ENCODE results near the gene TM2D1. TPM values are rescaled to one million over a fixed set of nuclear protein-coding genes. Genes with fewer than 3 reads are reported as not detected.
"Not testable (repeated sequence)": the region's sequence is repeated elsewhere in the genome, so short reads cannot be mapped to it uniquely, and the experiment has no call there.

TM2D1 gene
- polyA plus RNA-seq, 1 donor from 2014 or later = 46.8 TPM

DNA sequence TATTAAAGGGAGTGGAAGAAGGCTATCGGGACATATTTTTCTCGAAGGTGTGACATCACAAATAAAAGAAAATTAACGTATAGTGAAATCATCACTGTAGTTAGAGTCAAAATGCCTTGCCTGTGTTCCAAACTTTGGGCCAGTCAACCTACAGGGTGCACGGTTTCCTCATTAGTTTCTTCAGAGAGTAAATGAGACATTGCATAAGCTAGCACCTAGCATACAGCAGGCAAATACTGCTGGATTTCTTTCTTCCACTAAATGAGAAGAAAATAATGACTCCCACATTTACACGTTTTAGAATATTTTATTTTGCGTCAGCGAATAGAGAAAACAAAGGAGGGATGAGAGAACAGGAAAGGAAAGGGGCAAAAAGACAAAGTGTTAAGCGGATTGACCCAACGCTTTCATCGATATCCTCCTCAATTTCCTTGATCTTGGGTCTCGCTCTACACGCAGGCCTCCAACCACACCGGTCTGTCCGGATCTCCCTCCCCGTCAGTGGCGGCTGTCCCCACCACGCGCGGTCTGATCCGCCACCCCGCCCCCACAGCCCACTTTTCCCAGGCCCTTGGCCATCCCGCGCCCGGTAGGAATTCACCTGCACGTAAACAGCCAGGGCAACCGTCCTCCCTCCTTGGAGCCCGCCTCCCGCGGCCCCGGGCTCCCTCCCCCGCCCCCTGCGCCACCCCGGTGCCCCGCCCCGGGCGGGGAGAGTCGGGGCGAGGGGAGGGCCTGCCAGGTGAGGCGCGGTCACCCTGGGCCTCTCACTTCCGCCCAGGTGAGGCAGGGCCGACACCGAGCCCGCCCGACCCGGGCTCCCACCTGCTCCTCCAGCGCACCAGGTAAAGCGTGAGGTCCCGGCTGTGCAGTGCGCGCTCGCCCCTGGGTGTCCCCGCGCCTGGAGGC, 17.0 kb upstream of the TM2D1 start, which contains the start of gene PATJ:
TSS of gene PATJ (plus strand) at position 770 of the 909 bp plus-strand sequence. CDS start 20,413 bp downstream, outside the sequence.
- H3K27me3 Mint-ChIP-seq = no peaks in the 10 kb centered on the region
- H3K4me1 Mint-ChIP-seq = peaks cover 15 to 21% (median 15%) of the 10 kb centered on the region in 3 donors
- H3K4me3 Mint-ChIP-seq = peak within 1 kb of the TSS; percentile 93 to 97 (median 94)
- H3K36me3 Mint-ChIP-seq = no peaks in the 10 kb centered on the region
- H3K9me3 Mint-ChIP-seq = no peaks in the 10 kb centered on the region
- peak within 1 kb of the TSS; percentile 57 to 95 (median 93) for H3K27ac Mint-ChIP-seq

DNA sequence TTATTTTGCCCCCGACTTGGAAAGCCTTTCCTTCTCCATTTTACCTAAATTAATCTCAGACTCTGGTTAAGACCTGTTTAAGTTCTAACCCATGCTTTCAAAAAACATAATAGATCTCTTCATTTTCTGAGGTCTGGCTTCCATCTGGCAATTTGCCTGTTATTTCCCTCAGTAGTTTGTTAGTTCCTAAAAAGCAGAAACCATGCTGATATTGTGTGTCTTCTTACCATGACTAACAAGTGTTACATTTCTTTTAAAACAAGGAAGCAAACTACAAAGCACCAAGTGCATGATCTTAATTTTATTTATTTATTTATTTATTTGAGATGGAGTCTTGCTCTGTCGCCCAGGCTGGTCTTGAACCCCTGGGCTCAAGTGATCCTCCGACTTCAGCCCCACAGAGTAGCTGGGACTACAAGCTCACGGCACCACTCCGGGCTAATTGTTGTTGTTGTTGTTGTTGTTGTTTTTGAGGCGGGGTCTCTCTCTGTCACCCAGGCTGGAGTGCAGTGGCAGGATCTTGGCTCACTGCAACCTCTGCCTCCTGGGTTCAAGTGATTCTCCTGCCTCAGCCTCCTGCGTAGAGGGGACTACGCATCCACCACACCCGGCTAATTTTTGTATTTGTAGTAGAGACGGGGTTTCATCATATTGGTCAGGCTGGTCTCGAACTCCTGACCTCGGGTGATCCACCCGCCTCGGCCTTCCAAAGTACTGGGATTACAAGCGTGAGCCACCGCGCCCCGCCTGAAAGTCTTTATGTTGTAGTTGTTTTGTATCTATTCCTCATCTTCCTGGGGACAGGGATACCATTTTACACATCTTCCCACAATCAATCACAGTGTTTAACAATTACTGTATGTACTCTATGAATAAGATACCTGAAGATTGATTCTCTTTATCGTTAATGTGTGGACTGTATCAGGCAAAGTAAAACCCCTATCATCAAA, 16.1 kb upstream of the TM2D1 start:
- peak overlapping the region in 2 of 3 donors; percentile 57 to 95 for H3K27ac Mint-ChIP-seq
- H3K27me3 Mint-ChIP-seq = no peaks in the 10 kb centered on the region
- H3K4me1 Mint-ChIP-seq = peaks cover 11 to 18% (median 13%) of the 10 kb centered on the region in 3 donors
- H3K4me3 Mint-ChIP-seq = peak overlapping the region; percentile 93 to 97 (median 94)
- H3K9me3 Mint-ChIP-seq = no peaks in the 10 kb centered on the region
- no peaks in the 10 kb centered on the region for H3K36me3 Mint-ChIP-seq

DNA sequence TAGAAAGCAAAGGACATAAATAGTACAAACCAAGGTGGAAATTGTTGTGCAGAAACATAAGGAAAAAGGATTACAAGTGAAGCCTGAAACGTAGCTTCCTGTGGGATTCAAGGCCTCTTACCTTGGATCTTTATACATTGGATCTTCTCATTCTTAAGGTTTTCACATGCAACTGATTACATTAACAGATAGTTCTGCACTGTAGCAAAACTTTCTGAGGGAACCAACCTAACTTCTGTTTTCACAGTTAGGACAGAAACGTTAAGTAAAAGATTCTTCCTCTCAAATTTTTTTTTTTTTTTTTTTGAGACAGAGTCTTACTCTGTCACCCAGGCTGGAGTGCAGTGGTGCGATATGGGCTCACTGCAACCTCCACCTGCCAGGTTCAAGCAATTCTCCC, 7.8 kb upstream of the TM2D1 start:
- Mint-ChIP-seq H3K27me3 (no peaks in the 10 kb centered on the region), H3K36me3 (no peaks in the 10 kb centered on the region), H3K27ac (no peak overlapping the region), H3K9me3 (no peaks in the 10 kb centered on the region), H3K4me1 (peaks cover 2 to 5% (median 5%) of the 10 kb centered on the region in 3 donors), H3K4me3 (peak overlapping the region in 1 of 4 donors; percentile 45)

DNA sequence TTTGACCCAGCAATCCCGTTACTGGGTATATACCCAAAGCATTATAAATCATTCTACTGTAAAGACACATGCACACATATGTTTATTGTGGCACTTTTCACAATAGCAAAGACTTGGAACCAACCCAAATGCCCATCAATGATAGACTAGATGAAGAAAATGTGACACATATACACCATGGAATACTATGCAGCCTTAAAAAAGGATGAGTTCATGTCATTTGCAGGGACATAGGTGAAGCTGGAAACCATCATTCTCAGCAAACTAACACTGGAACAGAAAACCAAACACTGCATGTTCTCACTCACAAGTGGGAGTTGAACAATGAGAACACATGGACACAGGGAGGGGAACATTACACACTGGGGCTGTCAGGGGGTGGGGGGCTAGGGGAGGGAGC, 5.7 kb upstream of the TM2D1 start:
- not testable (repeated sequence) for H3K27me3 Mint-ChIP-seq, H3K27ac Mint-ChIP-seq, H3K4me1 Mint-ChIP-seq, H3K36me3 Mint-ChIP-seq, H3K9me3 Mint-ChIP-seq
- peak overlapping the region in 1 of 4 donors; percentile 18 for H3K4me3 Mint-ChIP-seq

DNA sequence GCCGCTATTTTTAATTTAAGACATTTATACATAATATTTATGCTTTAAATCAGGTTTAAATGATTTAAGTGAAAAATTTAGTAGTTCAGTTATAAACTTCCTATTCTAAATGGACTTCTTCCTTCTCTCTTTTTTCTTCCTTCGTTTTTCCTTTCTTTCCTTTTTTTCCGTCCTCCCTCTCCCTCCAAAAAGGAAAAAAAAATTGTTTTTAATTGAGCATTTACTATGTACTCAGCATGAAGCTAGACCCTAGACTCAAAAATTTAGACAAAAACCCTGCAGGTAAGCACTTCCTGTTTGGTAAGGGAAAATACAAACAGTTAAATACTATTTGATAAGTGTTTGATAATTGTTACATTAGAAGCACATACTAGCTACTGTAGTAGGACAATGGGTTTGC, 2.6 kb upstream of the TM2D1 start:
- peak overlapping the region in 1 of 4 donors; percentile 68 for H3K4me3 Mint-ChIP-seq
- H3K36me3 Mint-ChIP-seq = no peaks in the 10 kb centered on the region
- peak overlapping the region in 2 of 3 donors; percentile 33 to 62 for H3K27ac Mint-ChIP-seq
- no peaks in the 10 kb centered on the region for H3K9me3 Mint-ChIP-seq
- H3K4me1 Mint-ChIP-seq = peaks cover 11 to 14% (median 12%) of the 10 kb centered on the region in 3 donors
- no peaks in the 10 kb centered on the region for H3K27me3 Mint-ChIP-seq

DNA sequence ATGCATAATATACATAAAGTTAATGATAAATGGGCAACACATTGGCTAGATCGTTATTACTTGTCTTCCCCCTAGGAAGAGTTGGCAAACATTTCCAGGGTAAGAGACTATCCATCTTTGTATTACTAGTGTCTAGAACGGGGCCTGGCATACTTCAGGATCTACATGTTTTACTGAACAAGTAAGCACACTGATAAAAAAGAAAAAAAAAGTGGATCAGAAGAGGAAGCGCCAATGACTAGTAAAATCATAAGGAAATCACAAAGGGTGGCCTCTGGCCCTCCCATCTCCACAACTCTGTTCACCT, 482 bp downstream of the TM2D1 start:
- Mint-ChIP-seq H3K36me3 (peaks cover 2% of the 10 kb centered on the region), H3K4me3 (peak overlapping the region; percentile 96 to 99 (median 98)), H3K9me3 (no peaks in the 10 kb centered on the region), H3K27ac (peak overlapping the region; percentile 95 to 98 (median 98)), H3K27me3 (no peaks in the 10 kb centered on the region), H3K4me1 (peaks cover 11 to 19% (median 17%) of the 10 kb centered on the region in 3 donors)

DNA sequence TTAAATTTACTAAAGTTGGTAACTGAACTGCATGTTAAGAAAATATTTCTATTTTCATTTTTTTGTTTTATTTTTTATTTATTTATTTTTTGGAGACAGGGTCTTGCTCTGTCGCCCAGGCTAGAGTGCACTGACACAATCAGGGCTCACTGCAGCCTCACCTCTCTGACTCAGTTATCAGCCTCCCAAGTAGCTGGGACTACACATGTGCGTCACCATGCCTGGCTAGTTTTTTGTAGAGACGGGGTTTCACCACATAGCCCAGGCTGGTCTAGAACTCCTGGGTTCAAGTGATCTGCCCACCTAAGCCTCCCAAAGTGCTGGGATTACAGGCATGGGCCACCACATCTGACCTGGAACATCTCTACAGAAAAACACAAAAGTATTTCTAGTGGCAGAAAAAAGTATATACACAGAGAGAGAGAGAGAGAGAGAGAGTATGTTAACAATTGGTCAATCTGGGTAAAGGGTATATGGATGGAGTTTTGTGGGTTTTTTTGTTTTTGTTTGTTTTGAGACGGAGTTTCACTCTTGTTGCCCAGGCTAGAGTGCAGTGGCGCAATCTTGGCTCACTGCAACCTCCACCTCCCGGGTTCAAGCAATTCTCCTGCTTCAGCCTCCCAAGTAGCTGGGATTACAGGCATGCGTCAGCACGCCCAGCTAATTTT, 5.8 kb downstream of the TM2D1 start:
- not testable (repeated sequence) for H3K27me3 Mint-ChIP-seq, H3K27ac Mint-ChIP-seq, H3K9me3 Mint-ChIP-seq, H3K36me3 Mint-ChIP-seq
- Mint-ChIP-seq H3K4me1 (peaks cover 6 to 18% (median 11%) of the 10 kb centered on the region in 3 donors), H3K4me3 (peak overlapping the region in 1 of 4 donors; percentile 15)

DNA sequence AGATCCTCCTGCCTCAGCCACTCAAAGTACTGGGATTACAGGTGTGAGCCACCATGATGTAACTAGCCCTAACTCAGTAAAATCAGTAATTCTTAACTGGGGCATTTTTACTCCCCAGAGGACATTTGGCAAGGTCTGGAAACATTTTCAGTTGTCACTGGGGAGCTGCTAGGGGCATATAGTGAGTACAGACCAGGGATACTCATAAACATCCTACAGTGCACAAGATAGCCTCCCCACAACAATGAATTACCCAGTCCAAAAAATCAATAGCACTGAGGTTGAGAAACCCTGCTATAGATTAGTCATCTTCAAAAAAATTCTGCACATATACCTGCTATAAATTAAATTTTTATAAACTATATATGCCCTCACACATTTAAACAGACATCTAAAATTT, 13.0 kb downstream of the TM2D1 start:
- Mint-ChIP-seq H3K9me3 (no peaks in the 10 kb centered on the region), H3K27me3 (no peaks in the 10 kb centered on the region), H3K4me3 (no peak overlapping the region), H3K4me1 (peaks cover 0 to 5% (median 3%) of the 10 kb centered on the region in 3 donors), H3K36me3 (peaks cover 3% of the 10 kb centered on the region), H3K27ac (no peak overlapping the region)

DNA sequence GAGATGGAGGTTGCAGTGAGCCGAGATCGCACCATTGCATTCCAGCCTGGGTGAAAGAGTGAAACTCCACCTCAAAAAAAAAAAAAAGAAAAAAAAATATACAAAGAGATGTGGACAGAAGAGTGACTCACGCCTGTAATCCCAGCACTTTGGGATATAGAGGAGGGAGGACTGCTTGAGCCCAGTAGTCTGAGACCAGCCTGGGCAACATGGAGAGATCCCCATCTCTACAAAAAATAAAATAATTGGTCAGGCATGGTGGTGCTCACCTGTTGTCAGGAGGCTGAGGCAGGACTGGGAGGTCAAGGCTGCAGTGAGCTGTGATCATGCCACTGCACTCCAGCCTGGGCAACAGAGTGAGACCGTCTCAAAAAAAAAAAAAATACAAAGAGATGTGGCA, 13.7 kb downstream of the TM2D1 start:
- H3K9me3 Mint-ChIP-seq, H3K4me3 Mint-ChIP-seq, H3K27me3 Mint-ChIP-seq, H3K36me3 Mint-ChIP-seq, H3K27ac Mint-ChIP-seq, H3K4me1 Mint-ChIP-seq: not testable (repeated sequence)

DNA sequence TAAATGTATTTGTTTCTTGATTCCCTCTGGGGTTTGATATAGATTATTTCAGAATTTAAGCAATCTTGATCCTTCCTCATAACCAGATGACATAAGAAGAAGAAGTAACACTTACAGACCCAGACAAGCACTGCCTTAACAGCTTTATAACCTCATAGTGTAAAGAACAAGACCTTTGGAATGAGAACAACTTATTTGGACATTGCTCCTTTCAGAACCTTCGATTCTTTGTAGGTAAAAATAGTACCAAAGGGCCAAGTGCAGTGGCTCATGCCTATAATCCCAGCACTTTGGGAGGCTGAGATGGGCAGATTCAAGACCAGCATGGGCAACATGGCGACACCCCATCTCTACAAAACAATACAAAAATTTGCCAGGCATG, 15.0 kb downstream of the TM2D1 start:
- H3K36me3 Mint-ChIP-seq = peaks cover 2% of the 10 kb centered on the region
- no peaks in the 10 kb centered on the region for H3K9me3 Mint-ChIP-seq
- no peaks in the 10 kb centered on the region for H3K27me3 Mint-ChIP-seq
- no peak overlapping the region for H3K27ac Mint-ChIP-seq
- no peak overlapping the region for H3K4me3 Mint-ChIP-seq
- peaks cover 0 to 4% (median 3%) of the 10 kb centered on the region in 3 donors for H3K4me1 Mint-ChIP-seq

DNA sequence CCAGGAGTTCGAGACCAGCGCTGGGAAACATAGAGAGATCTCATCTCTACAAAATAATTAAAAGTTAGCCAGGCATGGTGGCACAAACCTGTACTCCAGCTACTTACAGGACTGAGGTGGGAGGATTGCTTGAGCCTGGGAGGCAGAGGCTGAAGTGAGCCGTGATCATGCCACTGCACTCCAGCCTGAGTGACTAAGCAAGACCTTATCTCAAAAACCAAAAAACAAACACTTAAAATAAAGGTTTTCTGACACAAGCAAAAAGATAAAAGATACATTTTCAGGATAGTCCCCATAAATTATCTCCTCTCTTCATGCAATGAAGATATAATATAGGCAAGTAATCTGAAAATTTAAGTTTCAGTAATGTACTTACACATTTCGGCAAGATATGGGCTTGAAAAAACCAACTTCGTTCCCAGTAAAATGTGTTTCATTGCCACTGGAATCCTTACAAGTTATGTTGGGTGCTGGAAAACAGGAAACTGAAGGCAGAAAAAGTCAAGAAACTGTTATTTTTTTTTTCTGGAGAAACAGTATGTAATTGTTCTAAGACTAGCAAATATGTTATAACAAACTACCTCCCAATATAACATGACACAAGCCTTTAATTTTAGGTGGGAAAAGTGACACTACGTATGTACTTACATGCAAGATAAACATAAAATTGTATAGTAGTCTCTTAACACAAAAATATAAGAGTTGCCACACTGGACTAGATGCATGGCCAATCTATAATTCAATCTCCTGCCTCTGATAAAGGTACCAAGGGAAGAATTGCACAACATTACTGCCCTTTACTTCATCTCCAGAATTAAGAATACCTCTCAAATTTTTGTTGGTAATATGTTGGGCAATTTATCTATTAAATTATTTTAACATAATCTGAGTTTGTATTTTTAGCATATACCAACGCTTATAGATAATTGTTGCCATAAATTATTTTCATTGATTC, 15.7 kb downstream of the TM2D1 start:
- H3K9me3 Mint-ChIP-seq = no peaks in the 10 kb centered on the region
- H3K4me3 Mint-ChIP-seq = no peak overlapping the region
- peaks cover 0 to 3% (median 2%) of the 10 kb centered on the region in 3 donors for H3K4me1 Mint-ChIP-seq
- H3K27me3 Mint-ChIP-seq = no peaks in the 10 kb centered on the region
- H3K27ac Mint-ChIP-seq = no peak overlapping the region
- H3K36me3 Mint-ChIP-seq = no peaks in the 10 kb centered on the region

DNA sequence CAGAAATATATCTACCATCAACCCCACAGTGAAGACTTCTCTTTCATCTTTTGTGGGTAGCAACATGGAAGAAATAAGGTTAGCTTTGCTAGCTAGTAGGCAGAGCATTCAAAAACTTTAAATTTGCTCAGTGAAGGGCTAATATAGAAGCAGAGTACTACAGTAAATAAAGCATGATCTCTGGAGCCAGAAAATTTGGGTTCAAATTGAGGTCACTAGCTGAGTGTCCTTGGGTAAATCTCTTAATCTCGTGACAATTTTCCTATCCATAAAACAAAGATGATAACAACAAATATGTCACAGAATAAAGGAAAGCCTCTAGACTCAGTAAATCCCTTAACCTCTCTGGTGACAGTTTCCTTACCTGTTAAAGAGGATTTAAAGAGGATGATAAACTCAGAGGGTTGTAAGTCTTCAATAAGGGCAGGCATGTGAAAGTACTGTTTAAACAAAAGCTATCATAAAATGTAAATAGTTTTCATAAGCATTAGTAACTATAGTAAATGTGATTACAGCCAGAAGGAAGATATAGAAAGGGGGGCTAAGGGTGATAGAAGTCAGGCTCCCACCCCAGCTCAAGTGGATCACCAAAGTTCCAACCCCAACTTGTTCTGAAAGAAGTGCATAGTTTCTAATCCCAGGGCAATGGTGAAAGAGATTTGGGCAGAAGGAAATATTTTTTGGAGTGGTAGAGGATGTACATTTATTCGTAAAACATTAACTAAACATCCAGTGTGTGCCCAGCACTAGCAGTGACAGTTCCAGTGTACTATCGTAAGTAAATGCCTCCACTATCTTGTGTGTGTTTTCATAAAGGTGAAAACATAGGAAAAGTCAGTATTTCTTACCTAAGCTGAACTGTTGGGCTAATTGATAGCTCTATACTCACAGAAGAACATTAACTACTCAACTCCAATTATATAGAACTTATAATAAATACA, 24.8 kb downstream of the TM2D1 start:
- peaks cover 9% of the 10 kb centered on the region for H3K36me3 Mint-ChIP-seq
- H3K9me3 Mint-ChIP-seq = no peaks in the 10 kb centered on the region
- H3K27me3 Mint-ChIP-seq = no peaks in the 10 kb centered on the region
- no peak overlapping the region for H3K27ac Mint-ChIP-seq
- H3K4me1 Mint-ChIP-seq = peaks cover 0 to 1% (median 0%) of the 10 kb centered on the region in 3 donors
- H3K4me3 Mint-ChIP-seq = no peak overlapping the region

DNA sequence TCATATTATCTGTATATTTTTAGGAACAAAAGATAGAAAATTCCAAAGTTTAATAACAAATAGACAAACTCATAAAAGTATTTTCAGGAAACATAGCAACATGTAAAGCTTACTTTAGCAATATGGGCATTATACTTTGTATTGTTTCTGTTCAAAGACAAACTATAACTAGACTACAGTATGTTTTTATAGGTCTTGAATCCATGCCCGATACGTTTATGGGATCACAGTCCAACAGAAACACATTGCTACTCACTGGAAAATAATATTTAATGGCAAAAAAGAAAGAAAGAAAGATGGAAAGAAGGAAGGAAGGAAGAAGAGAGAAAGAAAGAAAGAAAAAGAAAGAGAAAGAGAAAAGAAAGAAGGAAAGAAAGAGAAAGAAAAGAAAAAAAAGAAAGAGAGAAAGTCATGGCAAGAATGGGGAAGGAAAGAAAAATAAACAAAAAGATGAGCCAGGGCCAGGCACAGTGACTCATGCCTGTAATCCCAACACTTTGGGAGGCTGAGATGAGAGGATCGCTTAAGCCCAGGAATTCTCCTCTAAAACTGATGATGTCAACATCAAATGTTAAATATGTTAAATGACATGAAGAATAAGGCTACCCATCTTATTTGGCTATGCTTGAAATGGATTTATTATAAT, 32.7 kb downstream of the TM2D1 start:
- Mint-ChIP-seq H3K36me3 (peaks cover 12% of the 10 kb centered on the region), H3K9me3 (no peaks in the 10 kb centered on the region), H3K27me3 (no peaks in the 10 kb centered on the region), H3K4me3 (no peak overlapping the region), H3K4me1 (no peaks in the 10 kb centered on the region), H3K27ac (no peak overlapping the region)
